Neuronal stem cell (in vitro differentiated cells): ENCODE data around the gene KRT9.
A peak's percentile ranks its signal among the peaks of the same experiment; 100 is the strongest.

Experiments used
- DNase-seq: peaks from one replicate; pipeline ENCODE4 v3.0.0-alpha.2; 2013; ENCODE audit warnings: low spot score
- H2AFZ ChIP-seq: one replicate; pipeline ENCODE4 v1.6.1; 2013; ENCODE audit warnings: mild to moderate bottlenecking, low read length, inconsistent platforms
- H2AK5ac ChIP-seq: 2 replicates; pipeline ENCODE4 v1.6.1; 2013; ENCODE audit warnings: low read depth, mild to moderate bottlenecking, inconsistent platforms, low read length, moderate library complexity, mixed read lengths
- H2BK120ac ChIP-seq: 2 replicates; pipeline ENCODE4 v1.6.1; 2013; ENCODE audit warnings: low read depth, mild to moderate bottlenecking, inconsistent platforms, low read length, moderate library complexity, mixed read lengths
- H2BK12ac ChIP-seq: one replicate; pipeline ENCODE4 v1.6.1; 2013; ENCODE audit warnings: low read length, inconsistent platforms
- H2BK15ac ChIP-seq: 2 replicates; pipeline ENCODE4 v1.6.1; 2013; ENCODE audit warnings: mild to moderate bottlenecking, low read length, inconsistent platforms, mixed read lengths
- H2BK5ac ChIP-seq: one replicate; pipeline ENCODE4 v1.6.1; 2013; ENCODE audit warnings: inconsistent platforms, mild to moderate bottlenecking, low read length, moderate library complexity
- H3K14ac ChIP-seq: one replicate; pipeline ENCODE4 v1.6.1; 2013; ENCODE audit warnings: low read length, inconsistent platforms
- H3K18ac ChIP-seq: 2 replicates; pipeline ENCODE4 v1.6.1; 2013; ENCODE audit warnings: low read length, inconsistent platforms
- H3K23ac ChIP-seq: 2 replicates; pipeline ENCODE4 v1.6.1; 2013; ENCODE audit warnings: low read depth, mild to moderate bottlenecking, mixed read lengths, low read length, inconsistent platforms; ENCODE audit not compliant: poor library complexity
- H3K27ac ChIP-seq: replicated peaks from 3 replicates; pipeline ENCODE4 v1.5.1; 2013; ENCODE audit warnings: low read length, inconsistent platforms
- H3K27me3 ChIP-seq, 3 experiments: 2 replicates each; pipeline ENCODE4 v1.6.1; 2013; ENCODE audit warnings: low read length in 3 of 3, mild to moderate bottlenecking in 2 of 3, inconsistent platforms in 1 of 3, low read depth in 1 of 3, mixed read lengths in 1 of 3, moderate library complexity in 1 of 3; ENCODE audit not compliant: control insufficient read depth in 3 of 3, insufficient read depth in 3 of 3
- H3K36me3 ChIP-seq, 2 donors: replicated peaks in 1 of 2; 2 replicates each; pipeline ENCODE4 v1.6.1; 2013; ENCODE audit warnings: low read length in 2 of 2; ENCODE audit not compliant: control insufficient read depth in 2 of 2, insufficient read depth in 2 of 2
- H3K4ac ChIP-seq: 2 replicates; pipeline ENCODE4 v1.6.1; 2013; ENCODE audit warnings: inconsistent platforms, mild to moderate bottlenecking, low read length, moderate library complexity
- H3K4me1 ChIP-seq, 2 donors: 1 replicate in 1 of 2; 2 replicates in 1 of 2; pipeline ENCODE4 v1.6.1; 2013; ENCODE audit warnings: low read length in 2 of 2, low read depth in 1 of 2; ENCODE audit not compliant: control insufficient read depth in 2 of 2, insufficient read depth in 1 of 2
- H3K4me2 ChIP-seq: one replicate; pipeline ENCODE4 v1.6.1; 2013; ENCODE audit warnings: mild to moderate bottlenecking, low read length, inconsistent platforms; ENCODE audit not compliant: insufficient read depth, poor library complexity, severe bottlenecking
- H3K4me3 ChIP-seq, 2 donors: 2 replicates each; pipeline ENCODE4 v1.5.1; 2013; ENCODE audit warnings: low read length in 2 of 2, mild to moderate bottlenecking in 2 of 2, inconsistent platforms in 1 of 2, moderate library complexity in 1 of 2
- H3K79me1 ChIP-seq: one replicate; pipeline ENCODE4 v1.6.1; 2013; ENCODE audit warnings: low read depth, mild to moderate bottlenecking, inconsistent platforms, low read length, moderate library complexity
- H3K9ac ChIP-seq: one replicate; pipeline ENCODE4 v1.6.1; 2013; ENCODE audit warnings: mild to moderate bottlenecking, low read depth, low read length, inconsistent platforms; ENCODE audit not compliant: poor library complexity
- H3K9me3 ChIP-seq, 2 donors: replicated peaks in 1 of 2; 2 replicates each; pipeline versions ENCODE3 to v1.6.1; 2013; ENCODE audit warnings: low read length in 2 of 2, mild to moderate bottlenecking in 2 of 2, inconsistent platforms in 1 of 2, low read depth in 1 of 2, mixed read lengths in 1 of 2, moderate library complexity in 1 of 2; ENCODE audit not compliant: control insufficient read depth in 2 of 2, insufficient read depth in 1 of 2
- H4K8ac ChIP-seq: one replicate; pipeline ENCODE4 v1.6.1; 2013; ENCODE audit warnings: low read depth, mild to moderate bottlenecking, inconsistent platforms, low read length, moderate library complexity
- H4K91ac ChIP-seq: one replicate; pipeline ENCODE4 v1.6.1; 2013; ENCODE audit warnings: low read length, low read depth, mild to moderate bottlenecking, inconsistent platforms; ENCODE audit not compliant: poor library complexity
- WGBS, 2 donors: extraction: QIAGEN DNeasy Blood & Tissue Kit; methylation state at CpG; one replicate each; pipeline ENCODE4 v1.1.7; 2013; ENCODE audit warnings: missing lambda C conversion rate in 2 of 2, mixed read lengths in 1 of 2; ENCODE audit not compliant: insufficient read length in 2 of 2, insufficient replicate concordance in 1 of 2; ENCODE audit errors: extremely low coverage in 2 of 2; 5-methylcytosine and 5-hydroxymethylcytosine counted together

KRT9 gene

GRCh38 chr17:41580687-41581365 lies 9.0 kb upstream of the KRT9 start:
- DNase-seq = no peak
- no peak overlapping the region for H3K18ac ChIP-seq
- no peak overlapping the region for H2BK120ac ChIP-seq
- no peak overlapping the region for H2BK12ac ChIP-seq
- H2AK5ac ChIP-seq = no peak overlapping the region
- no peak overlapping the region for H2BK5ac ChIP-seq
- H2BK15ac ChIP-seq = no peak overlapping the region
- no CpG with 5 or more reads among the region's 1 CpG for WGBS, 2 donors
- H3K4me1 ChIP-seq = peaks cover 0 to 5% of the 10 kb centered on the region in 2 donors
- H4K8ac ChIP-seq = no peak overlapping the region
- H3K9me3 ChIP-seq = no peaks in the 10 kb centered on the region
- H3K27me3 ChIP-seq = no peaks in the 10 kb centered on the region
- H2AFZ ChIP-seq = no peak overlapping the region
- H3K36me3 ChIP-seq = no peaks in the 10 kb centered on the region
- no peak overlapping the region for H4K91ac ChIP-seq
- H3K4ac ChIP-seq = no peak overlapping the region
- no peaks in the 10 kb centered on the region for H3K79me1 ChIP-seq
- H3K27ac ChIP-seq = no peak overlapping the region
- H3K4me3 ChIP-seq = no peak overlapping the region
- no peak overlapping the region for H3K9ac ChIP-seq
- H3K4me2 ChIP-seq = no peak overlapping the region
- no peak overlapping the region for H3K23ac ChIP-seq
- no peak overlapping the region for H3K14ac ChIP-seq

GRCh38 chr17:41580244-41580575 lies 8.4 kb upstream of the KRT9 start:
- Histone ChIP-seq H2AK5ac (peak overlapping the region; percentile 38), H3K23ac (no peak overlapping the region), H3K4ac (no peak overlapping the region), H3K18ac (no peak overlapping the region), H3K79me1 (no peaks in the 10 kb centered on the region), H3K4me2 (no peak overlapping the region), H2BK12ac (no peak overlapping the region), H3K14ac (no peak overlapping the region), H3K27me3 (no peaks in the 10 kb centered on the region), H2BK5ac (no peak overlapping the region), H2AFZ (peak overlapping the region; percentile 84), H3K27ac (no peak overlapping the region), H3K36me3 (no peaks in the 10 kb centered on the region), H4K8ac (peak overlapping the region; percentile 85), H3K4me1 (peaks cover 0 to 5% of the 10 kb centered on the region in 2 donors), H2BK120ac (no peak overlapping the region), H2BK15ac (no peak overlapping the region), H3K9me3 (no peaks in the 10 kb centered on the region), H4K91ac (no peak overlapping the region), H3K4me3 (no peak overlapping the region), H3K9ac (no peak overlapping the region)
- no peak for DNase-seq
- WGBS, 2 donors = no CpG with 5 or more reads among the region's 2 CpGs

GRCh38 chr17:41579484-41580243 lies 7.8 kb upstream of the KRT9 start:
- peak overlapping the region; percentile 92 for H3K18ac ChIP-seq
- no peaks in the 10 kb centered on the region for H3K27me3 ChIP-seq
- H2BK120ac ChIP-seq = no peak overlapping the region
- H3K14ac ChIP-seq = no peak overlapping the region
- H4K8ac ChIP-seq = peak overlapping the region; percentile 85
- H3K23ac ChIP-seq = peak overlapping the region; percentile 1
- peak overlapping the region; percentile 84 for H2AFZ ChIP-seq
- no peak overlapping the region for H2BK15ac ChIP-seq
- H3K4ac ChIP-seq = no peak overlapping the region
- H3K27ac ChIP-seq = no peak overlapping the region
- no peak overlapping the region for H3K4me2 ChIP-seq
- H4K91ac ChIP-seq = no peak overlapping the region
- WGBS, 2 donors = no CpG with 5 or more reads among the region's 18 CpGs
- no peaks in the 10 kb centered on the region for H3K36me3 ChIP-seq
- DNase-seq = peak; percentile 91
- H3K9ac ChIP-seq = no peak overlapping the region
- H2AK5ac ChIP-seq = peak overlapping the region; percentile 38
- H3K4me3 ChIP-seq = no peak overlapping the region
- H3K4me1 ChIP-seq = peaks cover 0 to 5% of the 10 kb centered on the region in 2 donors
- no peak overlapping the region for H2BK5ac ChIP-seq
- H2BK12ac ChIP-seq = no peak overlapping the region
- no peaks in the 10 kb centered on the region for H3K79me1 ChIP-seq
- H3K9me3 ChIP-seq = no peaks in the 10 kb centered on the region

GRCh38 chr17:41578971-41579370 lies 7.1 kb upstream of the KRT9 start:
- Histone ChIP-seq H3K36me3 (no peaks in the 10 kb centered on the region), H3K27ac (no peak overlapping the region)

More at GRCh38 chr17:41578971-41579370, 7.1 kb upstream of the KRT9 start:
- H3K4me2 ChIP-seq = no peak overlapping the region
- H3K4ac ChIP-seq = no peak overlapping the region
- no peak overlapping the region for H3K23ac ChIP-seq
- H4K8ac ChIP-seq = no peak overlapping the region
- H2BK12ac ChIP-seq = no peak overlapping the region
- H3K79me1 ChIP-seq = no peaks in the 10 kb centered on the region
- peak overlapping the region; percentile 20 for H3K18ac ChIP-seq
- no peak for DNase-seq
- H4K91ac ChIP-seq = no peak overlapping the region
- no peak overlapping the region for H3K4me3 ChIP-seq
- H2BK120ac ChIP-seq = no peak overlapping the region
- no peak overlapping the region for H3K14ac ChIP-seq
- H2AK5ac ChIP-seq = no peak overlapping the region
- H3K9ac ChIP-seq = no peak overlapping the region
- H2AFZ ChIP-seq = no peak overlapping the region
- H3K27me3 ChIP-seq = no peaks in the 10 kb centered on the region
- no peak overlapping the region for H2BK15ac ChIP-seq
- WGBS, 2 donors = no CpG with 5 or more reads among the region's 5 CpGs
- no peaks in the 10 kb centered on the region for H3K9me3 ChIP-seq
- H3K4me1 ChIP-seq = peaks cover 0 to 5% of the 10 kb centered on the region in 2 donors
- H2BK5ac ChIP-seq = no peak overlapping the region
